Inflammatory macrophage treated with lipopolysaccharide for 1 hour (primary cell): ENCODE results near the gene MPDU1.

Experiments
- DNase-seq, 2 donors: peaks; one replicate each; pipeline ENCODE4 v3.0.0-alpha.2; 2020 to 2022

Gene MPDU1

DNA sequence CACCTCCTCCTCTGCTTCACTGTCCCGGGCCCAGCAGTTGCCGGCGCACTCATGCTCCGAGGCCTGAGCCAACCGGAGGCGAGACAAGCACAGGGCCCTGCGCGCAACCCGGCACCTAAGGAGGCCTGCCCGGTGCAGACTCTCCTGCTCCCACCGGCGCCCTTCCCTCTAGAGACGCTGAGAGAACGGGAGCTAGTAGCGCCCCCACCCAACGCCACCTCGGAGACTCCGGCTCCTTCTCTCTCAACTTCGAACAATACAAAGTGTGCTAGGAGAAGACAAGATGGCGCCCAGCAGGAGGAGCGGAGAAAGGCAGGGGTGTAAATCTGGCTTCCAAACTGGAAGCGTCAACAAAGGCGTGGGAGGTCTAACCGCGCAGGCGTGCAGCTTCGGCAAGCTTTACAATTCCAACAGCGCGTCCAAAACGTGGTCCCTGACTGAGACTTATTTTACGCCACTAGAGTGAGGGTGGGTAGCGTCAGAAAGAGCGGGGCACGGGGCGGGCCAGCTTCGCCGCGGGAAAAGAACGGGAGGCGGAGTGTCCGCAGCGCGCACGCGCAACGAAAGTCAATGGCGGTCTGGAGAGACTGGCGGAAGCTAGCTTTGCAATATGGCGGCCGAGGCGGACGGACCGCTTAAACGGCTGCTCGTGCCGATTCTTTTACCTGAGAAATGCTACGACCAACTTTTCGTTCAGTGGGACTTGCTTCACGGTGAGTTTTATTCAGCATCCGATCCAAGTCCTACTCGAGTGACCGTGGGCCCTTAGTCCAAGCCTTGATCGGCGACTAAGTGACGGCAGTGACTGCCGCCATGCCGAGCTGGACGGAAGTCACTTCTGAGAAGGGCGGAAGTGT, at the start of gene MPDU1:
Gene MPDU1, plus strand, starts transcription at position 600 of the 857 bp plus-strand sequence. Its CDS starts 11 bp downstream, at position 611.
- peak; percentile 97 for DNase-seq

- DNase-seq = no peak
Observed at GRCh38 chr17:7538050-7538449, 45.6 kb upstream of the MPDU1 start.

GRCh38 chr17:7538891-7539545, 44.6 kb upstream of the MPDU1 start:
- DNase-seq = no peak

GRCh38 chr17:7541074-7541621, 42.5 kb upstream of the MPDU1 start:
- no peak for DNase-seq

GRCh38 chr17:7544911-7545310, 38.7 kb upstream of the MPDU1 start:
- no peak for DNase-seq

GRCh38 chr17:7548585-7549400, 34.9 kb upstream of the MPDU1 start, which contains the start of gene TNFSF12:
Gene TNFSF12, plus strand, starts transcription at chr17:7549058. Its CDS starts 96 bp downstream, at chr17:7549154.
- peak in 1 of 2 donors; percentile 36 for DNase-seq

DNA sequence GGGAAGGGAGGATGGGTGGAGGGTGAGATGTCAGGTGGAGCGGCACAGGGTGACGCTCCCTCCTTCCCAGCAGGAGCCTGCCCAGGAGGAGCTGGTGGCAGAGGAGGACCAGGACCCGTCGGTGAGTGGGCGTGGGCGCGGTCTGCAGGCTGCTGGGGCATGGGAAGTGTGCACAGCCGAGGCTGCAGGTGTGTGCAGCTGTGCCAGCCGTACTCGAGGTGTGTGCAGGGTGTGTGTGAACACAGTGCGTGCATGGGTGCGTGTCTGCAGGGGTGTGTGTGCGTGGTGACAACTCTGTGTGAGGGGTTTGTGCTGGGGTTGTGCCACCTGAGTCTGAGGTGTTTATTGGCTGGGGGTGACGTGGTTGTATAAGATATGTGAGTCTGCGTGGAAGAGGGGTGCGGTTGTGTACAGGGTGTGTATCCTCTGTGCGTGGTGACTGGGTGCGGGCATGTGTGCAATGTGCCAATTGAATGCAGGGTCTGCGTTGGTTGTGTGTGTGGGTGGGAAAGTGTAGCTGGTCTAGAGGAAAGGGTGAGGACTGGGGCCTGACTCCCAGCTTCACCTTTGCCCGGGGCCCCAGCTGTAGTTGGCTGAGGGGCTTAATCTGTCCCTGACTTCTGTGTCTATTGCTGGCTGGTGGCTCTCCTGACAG, 34.1 kb upstream of the MPDU1 start:
- no peak for DNase-seq

DNA sequence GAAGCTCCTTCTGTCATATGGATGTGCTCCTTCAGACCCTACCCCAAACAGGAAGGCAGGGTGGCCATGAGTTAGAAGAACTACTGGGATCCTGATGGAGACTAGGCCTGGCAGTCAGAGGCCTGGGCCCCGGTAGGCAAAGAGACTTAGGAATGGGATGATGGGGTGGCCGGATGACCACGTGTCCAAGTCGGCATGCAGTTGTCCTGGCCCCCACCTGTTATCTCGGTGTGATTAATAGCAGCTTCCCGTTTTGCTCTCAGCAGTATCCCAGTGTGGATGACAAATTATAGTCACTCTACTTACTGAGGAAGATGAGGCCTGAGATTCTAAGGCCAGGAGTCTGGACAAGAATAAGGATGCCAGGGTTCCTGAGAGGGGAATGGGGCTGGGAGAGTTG, 33.3 kb upstream of the MPDU1 start:
- no peak for DNase-seq

DNA sequence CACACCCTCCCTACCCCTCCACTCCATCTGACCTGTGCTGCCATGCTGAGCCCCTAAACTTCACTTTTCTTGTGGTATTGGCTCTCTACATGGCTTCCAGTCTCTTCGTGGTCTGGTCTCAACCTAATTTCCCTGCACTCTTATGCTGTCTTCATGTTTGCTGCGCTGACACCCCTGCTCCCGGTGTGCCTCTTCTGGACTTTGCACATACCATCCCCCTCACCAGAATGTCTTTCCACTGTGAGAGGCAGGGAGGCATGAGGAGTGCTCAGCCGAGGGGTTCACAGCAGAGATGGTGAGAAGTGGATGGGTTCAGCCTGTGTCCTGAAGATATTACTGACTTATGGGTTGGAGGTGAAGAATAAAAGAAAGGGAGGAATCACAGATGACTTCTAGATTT, 32.3 kb upstream of the MPDU1 start:
- DNase-seq = no peak

DNA sequence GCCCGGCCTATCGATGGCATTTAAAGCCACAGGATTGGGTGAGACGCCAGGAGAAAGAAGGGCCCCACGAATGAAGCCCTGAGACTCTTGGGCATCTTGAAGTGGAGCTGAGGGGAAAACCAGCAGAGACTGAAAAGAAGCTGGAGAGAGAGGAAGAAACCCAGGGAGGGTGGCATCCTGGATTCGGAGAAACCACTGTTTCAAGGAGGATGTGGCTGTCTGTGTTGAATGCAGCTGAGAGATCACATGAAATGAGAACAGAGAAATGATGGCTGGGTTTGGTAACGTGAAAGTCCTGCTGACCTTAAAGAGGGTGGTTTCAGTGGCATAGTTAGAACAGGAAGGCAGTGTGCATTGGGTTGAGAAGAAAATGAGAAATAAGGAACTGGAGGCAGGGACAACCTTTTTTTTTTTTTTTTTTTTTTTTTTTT, 31.0 kb upstream of the MPDU1 start:
- DNase-seq = peak; percentile 74 to 89

DNA sequence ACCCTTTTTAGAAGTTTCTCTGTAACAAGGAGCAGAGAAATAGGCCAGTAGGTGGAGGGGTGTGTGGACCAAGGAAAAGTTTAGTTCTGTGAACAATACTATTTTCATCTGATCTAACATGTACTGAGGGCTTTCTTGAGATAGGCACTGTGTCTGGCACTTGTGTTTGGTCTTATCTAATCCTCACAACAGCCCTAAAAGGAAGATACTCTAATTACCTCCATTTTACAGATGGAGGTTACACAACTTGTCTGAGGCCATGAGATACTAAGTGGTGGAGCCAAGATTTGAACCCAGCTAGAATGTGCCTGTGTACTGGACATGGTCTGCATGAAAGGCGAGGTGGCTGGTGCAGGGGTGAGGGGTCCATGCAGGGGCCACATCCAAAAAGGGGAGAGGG, 30.3 kb upstream of the MPDU1 start:
- no peak for DNase-seq

GRCh38 chr17:7555320-7555948, 28.2 kb upstream of the MPDU1 start:
- DNase-seq = no peak

DNA sequence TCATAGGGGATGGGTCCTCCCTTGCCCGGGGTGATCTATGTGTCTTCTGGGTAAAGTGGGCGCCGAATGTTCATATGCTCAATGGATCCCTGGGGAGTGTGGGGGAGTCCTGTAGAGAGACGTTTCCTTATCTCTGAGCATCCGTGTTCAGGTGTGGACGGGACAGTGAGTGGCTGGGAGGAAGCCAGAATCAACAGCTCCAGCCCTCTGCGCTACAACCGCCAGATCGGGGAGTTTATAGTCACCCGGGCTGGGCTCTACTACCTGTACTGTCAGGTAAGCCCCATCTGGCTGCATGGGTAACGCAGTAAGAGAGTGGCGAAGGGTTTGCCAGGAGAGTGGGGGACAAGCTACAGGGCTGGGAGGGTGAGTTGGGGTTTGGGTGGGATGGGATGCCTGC, 27.0 kb upstream of the MPDU1 start:
- no peak for DNase-seq

- no peak for DNase-seq
Observed at GRCh38 chr17:7557147-7557764, 26.4 kb upstream of the MPDU1 start.

DNA sequence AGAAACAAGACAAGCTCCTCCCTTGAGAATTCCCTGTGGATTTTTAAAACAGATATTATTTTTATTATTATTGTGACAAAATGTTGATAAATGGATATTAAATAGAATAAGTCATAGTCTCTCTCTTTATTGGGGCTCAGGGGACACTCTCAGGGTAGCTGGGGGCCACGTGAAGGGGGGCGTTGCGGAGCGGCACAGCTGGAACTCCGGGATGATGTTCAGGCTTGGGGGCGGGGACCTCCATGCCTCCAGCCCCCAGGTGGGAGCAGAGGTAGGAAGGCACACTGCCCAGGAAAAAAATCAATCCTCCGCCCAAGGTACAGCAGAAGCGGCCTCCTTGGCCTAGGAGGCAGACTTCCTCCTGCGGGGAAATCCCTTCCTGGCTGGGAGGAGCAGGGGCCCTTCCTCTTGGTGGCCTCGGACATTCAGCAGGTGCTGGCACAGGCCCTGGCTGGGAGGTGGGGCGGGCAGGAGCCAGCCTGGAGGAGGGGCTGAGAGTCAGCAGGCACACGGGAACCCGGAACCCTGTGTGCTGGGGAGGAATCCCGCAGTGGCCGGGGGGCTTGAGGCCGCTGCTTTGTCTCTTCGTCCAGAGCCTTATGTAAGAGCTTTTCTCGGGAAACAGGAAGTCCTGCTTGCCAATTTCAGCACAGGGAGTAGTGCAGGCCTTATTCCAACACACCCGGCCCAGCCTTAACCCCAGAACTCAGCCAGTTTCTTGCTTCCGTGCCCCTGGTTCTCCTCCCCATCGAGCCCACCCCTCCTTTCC, 25.7 kb upstream of the MPDU1 start:
- DNase-seq = peak; percentile 64 to 74

GRCh38 chr17:7558544-7559319, 24.9 kb upstream of the MPDU1 start, which contains the start of gene TNFSF13:
Gene TNFSF13, plus strand, starts transcription at chr17:7558750. Its CDS starts 290 bp downstream, at chr17:7559040.
- DNase-seq = peak; percentile 29 to 33

DNA sequence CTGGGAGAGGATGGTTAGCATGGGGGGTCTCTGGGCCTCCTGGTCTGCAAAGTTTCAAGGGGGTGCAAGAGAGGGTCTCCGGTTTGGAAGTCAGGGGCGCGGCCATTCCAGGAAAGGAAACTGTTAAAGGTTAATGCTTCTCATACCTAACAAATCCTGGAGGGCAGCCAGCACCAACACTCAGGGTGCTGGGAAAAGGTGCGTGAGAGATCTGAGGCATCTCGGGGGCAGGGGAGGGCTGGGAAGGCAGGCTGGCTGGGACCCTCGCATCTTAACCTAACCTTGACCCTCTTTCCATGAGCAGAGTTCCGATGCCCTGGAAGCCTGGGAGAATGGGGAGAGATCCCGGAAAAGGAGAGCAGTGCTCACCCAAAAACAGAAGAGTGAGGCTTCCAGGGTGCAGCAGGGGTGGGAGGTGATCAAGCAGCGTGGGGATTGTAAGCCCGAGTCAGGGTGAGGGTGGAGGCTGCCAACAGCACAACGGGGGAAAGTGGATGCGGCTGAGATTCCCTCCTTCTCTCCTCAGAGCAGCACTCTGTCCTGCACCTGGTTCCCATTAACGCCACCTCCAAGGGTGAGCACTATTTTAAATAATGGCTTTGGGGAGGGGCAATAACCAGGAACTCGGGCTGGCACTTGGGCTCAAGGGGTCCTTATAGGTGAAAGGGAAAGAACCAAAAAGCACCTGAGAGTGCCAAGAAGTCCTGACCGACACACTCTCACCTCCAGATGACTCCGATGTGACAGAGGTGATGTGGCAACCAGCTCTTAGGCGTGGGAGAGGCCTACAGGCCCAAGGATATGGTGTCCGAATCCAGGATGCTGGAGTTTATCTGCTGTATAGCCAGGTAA, 24.1 kb upstream of the MPDU1 start:
- DNase-seq = peak in 1 of 2 donors; percentile 5
